Measurements from ENCODE around the gene TFF3.

- TF ChIP-seq CTCF (IDR thresholded peaks at IDR 0.05; ENCODE audit: poor library complexity, severe bottlenecking) (no peak), TAF1 (IDR thresholded peaks at IDR 0.05; ENCODE audit: low read depth) (no peak), EZH2 (IDR thresholded peaks at IDR 0.05; ENCODE audit: borderline replicate concordance, insufficient read depth, low read length, poor library complexity, severe bottlenecking) (no peak)
These were observed 38.4 kb upstream of the TFF3 start for GRCh38 chr21:42353623-42354022.

Data from neural cell (in vitro differentiated cells).